HG03064 (cell line): ENCODE measurements around the gene ZMAT5.

Experiments used
- ATAC-seq: cut with Tn5 transposase; IDR thresholded peaks from one replicate; pipeline ENCODE4 v1.9.1; 2021; ENCODE audit warnings: low read depth; ENCODE audit not compliant: unreplicated experiment

Gene ZMAT5

GRCh38 chr22:29733362-29734201, 33.2 kb downstream of the ZMAT5 start:
- no peak for ATAC-seq

- no peak for ATAC-seq
These were observed 33.9 kb downstream of the ZMAT5 start for GRCh38 chr22:29732883-29733282.

GRCh38 chr22:29731058-29731850, 35.6 kb downstream of the ZMAT5 start:
- no peak for ATAC-seq

- ATAC-seq = no peak
These were observed 37.6 kb downstream of the ZMAT5 start for GRCh38 chr22:29729161-29729560.

GRCh38 chr22:29727131-29727523, 39.7 kb downstream of the ZMAT5 start:
- no peak for ATAC-seq

- ATAC-seq = no peak
These were observed 40.2 kb downstream of the ZMAT5 start for GRCh38 chr22:29726512-29727130.

GRCh38 chr22:29726106-29726505, 40.7 kb downstream of the ZMAT5 start:
- ATAC-seq = no peak

- no peak for ATAC-seq
These were observed 42.0 kb downstream of the ZMAT5 start for GRCh38 chr22:29724843-29725242.

GRCh38 chr22:29723766-29724165, 43.0 kb downstream of the ZMAT5 start:
- no peak for ATAC-seq

- ATAC-seq = no peak
These were observed 44.2 kb downstream of the ZMAT5 start for GRCh38 chr22:29722587-29722986.

- no peak for ATAC-seq
These were observed 44.7 kb downstream of the ZMAT5 start for GRCh38 chr22:29722151-29722550.

GRCh38 chr22:29720811-29721323, 45.9 kb downstream of the ZMAT5 start:
- ATAC-seq = no peak

GRCh38 chr22:29719899-29720645, 46.7 kb downstream of the ZMAT5 start, which contains the start of gene CABP7:
Gene CABP7, plus strand, starts transcription at chr22:29720003. Its CDS starts 422 bp downstream, at chr22:29720425.
- no peak for ATAC-seq

GRCh38 chr22:29718949-29719898, 47.6 kb downstream of the ZMAT5 start:
- no peak for ATAC-seq

- no peak for ATAC-seq
These were observed 49.0 kb downstream of the ZMAT5 start for GRCh38 chr22:29717789-29718188.

- ATAC-seq = no peak
These were observed 49.8 kb downstream of the ZMAT5 start for GRCh38 chr22:29716814-29717545.

- no peak for ATAC-seq
These were observed 51.1 kb downstream of the ZMAT5 start for GRCh38 chr22:29715705-29716104.

GRCh38 chr22:29715240-29715639, 51.6 kb downstream of the ZMAT5 start:
- no peak for ATAC-seq
